Activated CD8-positive, alpha-beta T cell treated with anti-CD3 and anti-CD28 coated beads for 36 hours (primary cell): ENCODE data around the gene PCDHB8. TPM values are rescaled to one million over a fixed set of nuclear protein-coding genes. Genes with fewer than 3 reads are reported as not detected.
A peak's percentile ranks its signal among the peaks of the same experiment; 100 is the strongest.
"Not testable (repeated sequence)": the region's sequence is repeated elsewhere in the genome, so short reads cannot be mapped to it uniquely, and the experiment has no call there.

Source experiments
- ATAC-seq: fragments of 200-7000 bp; cut with Tn5 transposase; one replicate; pipeline ENCODE4 v1.10.0; 2021; ENCODE audit warnings: mild to moderate bottlenecking, moderate library complexity
- CTCF ChIA-PET: fragments of 350-600 bp; sonication (Branson Sonifier 250); formaldehyde crosslinking; loops from one replicate; lab custom pipeline; 2021; ENCODE audit warnings: antibody characterized with exemption; lab: Charles Lee
- POLR2A ChIA-PET: fragments of 350-600 bp; sonication (Branson Sonifier 250); formaldehyde crosslinking; loops from one replicate; lab custom pipeline; 2021; ENCODE audit warnings: antibody characterized with exemption; lab: Charles Lee
- DNase-seq: peaks from one replicate; pipeline ENCODE4 v3.0.0-alpha.2; 2020
- H3K27ac Mint-ChIP-seq: one replicate; pipeline ENCODE4 v1.8.0; 2021; ENCODE audit warnings: mild to moderate bottlenecking, mixed read lengths
- H3K27me3 Mint-ChIP-seq: one replicate; pipeline ENCODE4 v1.8.0; 2021; ENCODE audit warnings: mixed read lengths
- H3K36me3 Mint-ChIP-seq: one replicate; pipeline ENCODE4 v1.8.0; 2021; ENCODE audit warnings: low read depth, mixed read lengths
- H3K4me1 Mint-ChIP-seq: one replicate; pipeline ENCODE4 v1.8.0; 2021; ENCODE audit warnings: low read depth, mixed read lengths
- H3K4me3 Mint-ChIP-seq: one replicate; pipeline ENCODE4 v1.8.0; 2021; ENCODE audit warnings: mild to moderate bottlenecking, moderate library complexity, mixed read lengths
- H3K9me3 Mint-ChIP-seq: one replicate; pipeline ENCODE4 v1.8.0; 2021; ENCODE audit warnings: mixed read lengths
- CTCF ChIP-seq: fragments of 200-600 bp; IDR thresholded peaks from one replicate; pipeline ENCODE4 v1.8.0; 2022; ENCODE audit warnings: antibody characterized with exemption, mild to moderate bottlenecking
- intact Hi-C: fragments of 100-400 bp; cut with micrococcal nuclease; formaldehyde crosslinking; loops from one replicate; pipeline ENCODE4 v1.10.0; 2022
- total RNA-seq, 2 experiments: library from RNA; stranded (reverse); gene quantifications; one replicate each; pipeline ENCODE4 v1.2.3, GENCODE V29; 2021

Gene PCDHB8
- total RNA-seq, 2 experiments from 2014 or later: not detected

- Mint-ChIP-seq H3K36me3 (peaks cover 5% of the 10 kb centered on the region), H3K4me3 (no peak within 1 kb of the TSS), H3K27ac (no peak within 1 kb of the TSS), H3K4me1 (peaks cover 4% of the 10 kb centered on the region), H3K9me3 (peaks cover 8% of the 10 kb centered on the region), H3K27me3 (peaks cover 36% of the 10 kb centered on the region)
- intact Hi-C loops: no loop called here
- CTCF ChIA-PET: interaction anchor here (1.0 to 1.6 kb wide), 5 partner anchors 9 to 342 kb away, joined by 3 to 5 read pairs (median 3); partner anchors contain the start of genes PCDHB10 and PCDHB3
- peak; percentile 13 for DNase-seq
- POLR2A ChIA-PET: no interaction called here
- no peak for ATAC-seq
- TF ChIP-seq CTCF: peak; percentile 28
Measured at GRCh38 chr5:141182248-141182647, 4.7 kb downstream of the PCDHB8 start, which contains the start of gene PCDHB16. Gene PCDHB16 (plus strand): TSS chr5:141182387. CDS start chr5:141182560, 173 bp downstream.

GRCh38 chr5:141184117-141184855, 6.7 kb downstream of the PCDHB8 start:
- H3K4me3 Mint-ChIP-seq, ATAC-seq, DNase-seq, POLR2A ChIA-PET, H3K4me1 Mint-ChIP-seq, H3K36me3 Mint-ChIP-seq, CTCF ChIA-PET, intact Hi-C loops, H3K27ac Mint-ChIP-seq: not testable (repeated sequence)
- Mint-ChIP-seq H3K9me3 (peaks cover 14% of the 10 kb centered on the region), H3K27me3 (peaks cover 44% of the 10 kb centered on the region)

GRCh38 chr5:141186897-141187512, 9.4 kb downstream of the PCDHB8 start, which contains the start of gene PCDHB9:
Gene PCDHB9 (plus strand): TSS chr5:141187161. CDS start chr5:141187319, 158 bp downstream.
- TF ChIP-seq CTCF: peak; percentile 56
- peaks cover 4% of the 10 kb centered on the region for H3K4me1 Mint-ChIP-seq
- H3K36me3 Mint-ChIP-seq: peaks cover 6% of the 10 kb centered on the region
- DNase-seq: peak; percentile 59
- no peak for ATAC-seq
- H3K27ac Mint-ChIP-seq: no peak within 1 kb of the TSS
- intact Hi-C loops: no loop called here
- H3K4me3 Mint-ChIP-seq: peak within 1 kb of the TSS; percentile 6
- POLR2A ChIA-PET: no interaction called here
- CTCF ChIA-PET: interaction anchor here (0.5 to 2.0 kb wide), 18 partner anchors 10 to 376 kb away, joined by 3 to 12 read pairs (median 4); partner anchors contain the start of genes PCDHB11, PCDHB6, PCDHB8 and PCDHGA11
- peaks cover 42% of the 10 kb centered on the region for H3K27me3 Mint-ChIP-seq
- H3K9me3 Mint-ChIP-seq: peaks cover 16% of the 10 kb centered on the region

- intact Hi-C loops, H3K27ac Mint-ChIP-seq, ATAC-seq, CTCF ChIA-PET, H3K4me3 Mint-ChIP-seq, H3K36me3 Mint-ChIP-seq, DNase-seq, POLR2A ChIA-PET, H3K4me1 Mint-ChIP-seq: not testable (repeated sequence)
- H3K9me3 Mint-ChIP-seq: peaks cover 18% of the 10 kb centered on the region
- peaks cover 40% of the 10 kb centered on the region for H3K27me3 Mint-ChIP-seq
Measured at GRCh38 chr5:141188682-141189081, 11.1 kb downstream of the PCDHB8 start.

- DNase-seq, H3K27ac Mint-ChIP-seq, CTCF ChIA-PET, intact Hi-C loops, ATAC-seq, H3K36me3 Mint-ChIP-seq, H3K4me3 Mint-ChIP-seq, POLR2A ChIA-PET, H3K4me1 Mint-ChIP-seq: not testable (repeated sequence)
- Mint-ChIP-seq H3K27me3 (peaks cover 40% of the 10 kb centered on the region), H3K9me3 (peaks cover 19% of the 10 kb centered on the region)
Measured at GRCh38 chr5:141189131-141189530, 11.5 kb downstream of the PCDHB8 start.

GRCh38 chr5:141192110-141192725, 14.6 kb downstream of the PCDHB8 start, which contains the start of gene PCDHB10:
Gene PCDHB10 (plus strand): TSS chr5:141192353. CDS start chr5:141192553, 200 bp downstream.
- Mint-ChIP-seq H3K4me3 (no peak within 1 kb of the TSS), H3K36me3 (peaks cover 6% of the 10 kb centered on the region), H3K27ac (no peak within 1 kb of the TSS), H3K4me1 (peaks cover under 1% of the 10 kb centered on the region), H3K9me3 (peaks cover 23% of the 10 kb centered on the region), H3K27me3 (peaks cover 29% of the 10 kb centered on the region)
- ChIA-PET CTCF (interaction anchor here (0.9 to 2.1 kb wide), 8 partner anchors 10 to 366 kb away, joined by 3 to 8 read pairs (median 4); partner anchors contain the start of gene PCDHB16), POLR2A (no interaction called here)
- peak; percentile 63 for DNase-seq
- intact Hi-C loops: no loop called here
- ATAC-seq: no peak
- peak; percentile 60 for TF ChIP-seq CTCF

- H3K4me1 Mint-ChIP-seq, POLR2A ChIA-PET, ATAC-seq, H3K27ac Mint-ChIP-seq, H3K4me3 Mint-ChIP-seq, H3K36me3 Mint-ChIP-seq, CTCF ChIA-PET, DNase-seq, intact Hi-C loops: not testable (repeated sequence)
- H3K9me3 Mint-ChIP-seq: peaks cover 25% of the 10 kb centered on the region
- H3K27me3 Mint-ChIP-seq: peaks cover 21% of the 10 kb centered on the region
Measured at GRCh38 chr5:141194332-141194731, 16.7 kb downstream of the PCDHB8 start.
